GM13976 (cell line): ENCODE measurements around the gene PEAR1.

Experiments used
- DNase-seq: peaks from one replicate; pipeline ENCODE4 v3.0.0; 2012; ENCODE audit warnings: low spot score
- in situ Hi-C: fragments of 300-500 bp; cut with MboI; formaldehyde crosslinking; loops from one replicate; pipeline ENCODE4 v1.12.0; 2022; ENCODE audit warnings: low sequenced_read_pairs, mixed read lengths, inconsistent platforms; ENCODE audit not compliant: unreplicated experiment
- TF ChIP-seq, protein P1 (sequence below): IDR thresholded peaks from 2 replicates; pipeline ENCODE4 v1.5.1; 2012; ENCODE audit warnings: borderline replicate concordance, mild to moderate bottlenecking; ENCODE audit not compliant: insufficient read depth; ENCODE audit errors: extremely low read depth, missing control alignments, control extremely low read depth

Gene PEAR1, protein sequence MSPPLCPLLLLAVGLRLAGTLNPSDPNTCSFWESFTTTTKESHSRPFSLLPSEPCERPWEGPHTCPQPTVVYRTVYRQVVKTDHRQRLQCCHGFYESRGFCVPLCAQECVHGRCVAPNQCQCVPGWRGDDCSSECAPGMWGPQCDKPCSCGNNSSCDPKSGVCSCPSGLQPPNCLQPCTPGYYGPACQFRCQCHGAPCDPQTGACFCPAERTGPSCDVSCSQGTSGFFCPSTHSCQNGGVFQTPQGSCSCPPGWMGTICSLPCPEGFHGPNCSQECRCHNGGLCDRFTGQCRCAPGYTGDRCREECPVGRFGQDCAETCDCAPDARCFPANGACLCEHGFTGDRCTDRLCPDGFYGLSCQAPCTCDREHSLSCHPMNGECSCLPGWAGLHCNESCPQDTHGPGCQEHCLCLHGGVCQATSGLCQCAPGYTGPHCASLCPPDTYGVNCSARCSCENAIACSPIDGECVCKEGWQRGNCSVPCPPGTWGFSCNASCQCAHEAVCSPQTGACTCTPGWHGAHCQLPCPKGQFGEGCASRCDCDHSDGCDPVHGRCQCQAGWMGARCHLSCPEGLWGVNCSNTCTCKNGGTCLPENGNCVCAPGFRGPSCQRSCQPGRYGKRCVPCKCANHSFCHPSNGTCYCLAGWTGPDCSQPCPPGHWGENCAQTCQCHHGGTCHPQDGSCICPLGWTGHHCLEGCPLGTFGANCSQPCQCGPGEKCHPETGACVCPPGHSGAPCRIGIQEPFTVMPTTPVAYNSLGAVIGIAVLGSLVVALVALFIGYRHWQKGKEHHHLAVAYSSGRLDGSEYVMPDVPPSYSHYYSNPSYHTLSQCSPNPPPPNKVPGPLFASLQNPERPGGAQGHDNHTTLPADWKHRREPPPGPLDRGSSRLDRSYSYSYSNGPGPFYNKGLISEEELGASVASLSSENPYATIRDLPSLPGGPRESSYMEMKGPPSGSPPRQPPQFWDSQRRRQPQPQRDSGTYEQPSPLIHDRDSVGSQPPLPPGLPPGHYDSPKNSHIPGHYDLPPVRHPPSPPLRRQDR

DNA sequence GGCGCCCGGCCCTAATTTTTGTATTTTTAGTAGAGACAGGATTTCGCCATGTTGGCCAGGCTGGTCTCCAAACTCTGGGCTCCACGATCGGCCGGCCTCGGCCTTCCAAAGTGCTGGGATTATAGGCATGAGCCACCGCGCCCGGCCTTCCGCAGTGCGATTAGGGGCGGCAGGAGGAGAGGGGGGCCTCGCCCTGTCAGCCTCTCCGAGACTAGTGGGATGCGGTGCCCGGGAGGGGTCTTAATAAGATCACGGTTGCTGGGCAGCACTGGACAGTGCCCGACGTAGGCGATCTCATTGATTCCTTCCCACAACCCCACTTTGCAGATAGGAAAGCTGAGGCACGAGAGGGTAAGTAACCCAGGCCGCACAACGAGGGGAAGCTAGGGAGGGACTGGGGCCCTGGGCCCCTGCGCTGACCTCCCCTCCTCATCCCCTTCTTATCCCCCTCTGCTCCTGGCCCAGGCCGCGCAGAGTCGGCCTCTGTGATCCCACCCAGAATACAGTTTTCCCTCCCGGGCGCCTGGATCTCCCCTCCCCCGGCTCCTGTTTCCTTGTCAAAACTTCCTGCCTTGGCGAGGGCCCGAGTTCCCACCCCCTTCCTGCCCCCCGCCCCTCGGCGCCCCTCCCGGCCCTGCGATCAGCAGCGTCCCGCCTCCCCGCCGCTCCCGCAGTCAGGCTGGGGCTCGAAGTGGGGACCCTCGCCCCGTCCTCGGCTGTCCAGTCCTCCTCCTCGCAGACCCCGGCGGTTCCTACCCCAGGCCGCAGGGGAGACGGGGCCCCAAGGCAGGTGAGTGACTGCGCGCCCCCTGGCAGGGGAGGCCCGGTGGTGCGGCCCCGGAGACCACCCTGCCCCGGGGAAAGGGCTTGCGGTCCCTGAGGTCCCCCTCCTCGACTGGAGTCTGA lies at the start of gene PEAR1:
Gene PEAR1, plus strand, starts transcription at position 671 of the 906 bp plus-strand sequence. CDS start 10,209 bp downstream, outside the sequence.
- TF ChIP-seq, protein P1, sequence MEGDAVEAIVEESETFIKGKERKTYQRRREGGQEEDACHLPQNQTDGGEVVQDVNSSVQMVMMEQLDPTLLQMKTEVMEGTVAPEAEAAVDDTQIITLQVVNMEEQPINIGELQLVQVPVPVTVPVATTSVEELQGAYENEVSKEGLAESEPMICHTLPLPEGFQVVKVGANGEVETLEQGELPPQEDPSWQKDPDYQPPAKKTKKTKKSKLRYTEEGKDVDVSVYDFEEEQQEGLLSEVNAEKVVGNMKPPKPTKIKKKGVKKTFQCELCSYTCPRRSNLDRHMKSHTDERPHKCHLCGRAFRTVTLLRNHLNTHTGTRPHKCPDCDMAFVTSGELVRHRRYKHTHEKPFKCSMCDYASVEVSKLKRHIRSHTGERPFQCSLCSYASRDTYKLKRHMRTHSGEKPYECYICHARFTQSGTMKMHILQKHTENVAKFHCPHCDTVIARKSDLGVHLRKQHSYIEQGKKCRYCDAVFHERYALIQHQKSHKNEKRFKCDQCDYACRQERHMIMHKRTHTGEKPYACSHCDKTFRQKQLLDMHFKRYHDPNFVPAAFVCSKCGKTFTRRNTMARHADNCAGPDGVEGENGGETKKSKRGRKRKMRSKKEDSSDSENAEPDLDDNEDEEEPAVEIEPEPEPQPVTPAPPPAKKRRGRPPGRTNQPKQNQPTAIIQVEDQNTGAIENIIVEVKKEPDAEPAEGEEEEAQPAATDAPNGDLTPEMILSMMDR, result no peak
- in situ Hi-C loops, result loop anchor here (5.0 kb wide), 1 partner anchor 51 kb away; no protein-coding TSS in a partner anchor
- no peak for DNase-seq

DNA sequence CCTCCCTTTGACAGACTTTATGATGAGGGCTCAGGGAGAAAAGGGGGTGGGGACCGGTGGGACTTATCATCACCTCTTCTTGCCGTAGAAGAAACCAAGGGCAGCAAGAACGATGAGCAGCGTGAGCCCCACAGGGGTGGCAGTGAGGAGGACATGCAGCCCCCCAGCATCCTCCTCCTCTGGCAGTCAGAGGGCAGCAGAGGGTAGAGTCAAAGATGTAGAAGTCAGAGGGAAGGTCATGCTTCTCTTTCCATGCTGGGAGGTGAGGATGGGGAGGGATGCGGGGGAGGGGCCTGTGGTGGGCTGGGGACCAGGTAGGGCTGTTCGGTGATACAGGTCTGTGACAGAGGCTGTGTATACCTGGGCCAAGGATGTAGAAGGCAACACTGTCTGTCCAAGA lies 49.4 kb upstream of the PEAR1 start:
- TF ChIP-seq, protein P1, result no peak
- no peak for DNase-seq
- in situ Hi-C loops, result loop anchor here (5.0 kb wide), 1 partner anchor 48 kb away; the partner anchor contains the start of gene PEAR1

DNA sequence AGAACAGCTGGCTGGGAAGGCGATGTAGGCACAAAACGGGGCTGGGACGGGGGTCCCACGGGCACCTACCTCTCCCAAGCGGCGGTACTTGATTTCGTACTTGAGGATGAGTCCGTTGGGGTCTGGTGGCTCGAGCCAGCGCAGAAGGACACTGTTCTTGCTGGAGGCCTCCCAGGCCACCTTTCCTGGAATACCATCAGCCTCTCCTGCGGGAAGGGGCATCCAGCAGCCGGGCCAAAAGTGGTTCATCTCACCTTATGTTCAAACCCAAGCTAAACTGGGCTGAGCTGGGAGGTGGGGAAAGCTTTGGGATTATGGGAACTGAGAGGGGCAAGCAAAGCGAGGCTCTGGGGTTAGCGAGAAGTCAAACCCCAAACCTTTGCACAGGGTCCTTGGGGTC lies 48.9 kb upstream of the PEAR1 start:
- no peak for DNase-seq
- TF ChIP-seq, protein P1, result no peak
- in situ Hi-C loops, result loop anchor here (5.0 kb wide), 1 partner anchor 48 kb away; the partner anchor contains the start of gene PEAR1

DNA sequence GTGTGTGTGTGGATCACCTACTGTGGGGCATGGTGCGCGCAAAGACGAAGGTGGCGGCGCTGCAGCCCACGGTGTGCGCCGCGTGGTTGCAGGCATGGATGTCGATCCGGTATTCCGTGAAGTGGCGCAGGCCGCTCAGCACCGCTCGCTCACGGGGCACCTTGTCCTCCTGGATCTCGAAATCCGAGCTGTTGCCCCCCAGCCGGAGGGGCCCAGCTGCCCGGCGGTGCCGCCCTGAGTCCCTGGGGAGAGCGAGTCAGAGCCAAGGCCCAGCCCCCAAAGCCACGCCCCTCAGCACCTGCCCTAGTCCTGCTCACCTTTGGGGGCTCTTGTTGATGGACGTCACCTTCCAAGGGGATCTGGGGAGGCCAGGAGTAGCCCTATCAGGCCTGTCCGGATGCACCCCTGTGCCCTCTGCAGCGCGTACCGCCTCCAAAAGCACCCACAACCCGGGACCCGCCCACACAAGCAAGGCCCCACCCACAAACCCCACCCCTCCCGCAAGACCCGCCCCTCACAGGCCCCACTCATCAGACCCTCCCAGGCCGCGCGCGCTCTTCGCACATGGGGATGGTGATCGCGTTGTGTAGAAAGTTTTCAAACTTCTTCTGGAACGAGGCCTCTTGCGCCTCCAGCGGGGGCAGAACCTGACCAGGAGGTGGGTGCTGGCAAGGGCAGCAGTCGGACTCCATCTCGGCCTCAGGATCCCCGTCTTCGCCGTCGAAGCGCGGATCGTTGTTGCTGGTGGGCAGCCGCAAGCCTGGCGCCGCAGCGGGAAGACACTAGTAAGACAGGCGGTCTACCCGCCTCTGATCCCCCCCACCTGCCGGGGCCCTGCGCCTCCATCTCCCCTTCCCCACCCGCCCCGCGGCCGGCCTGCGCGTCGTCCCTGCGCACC lies 48.2 kb upstream of the PEAR1 start:
- DNase-seq, result peak; percentile 42
- TF ChIP-seq, protein P1, result no peak
- in situ Hi-C loops, result no loop called here

DNA sequence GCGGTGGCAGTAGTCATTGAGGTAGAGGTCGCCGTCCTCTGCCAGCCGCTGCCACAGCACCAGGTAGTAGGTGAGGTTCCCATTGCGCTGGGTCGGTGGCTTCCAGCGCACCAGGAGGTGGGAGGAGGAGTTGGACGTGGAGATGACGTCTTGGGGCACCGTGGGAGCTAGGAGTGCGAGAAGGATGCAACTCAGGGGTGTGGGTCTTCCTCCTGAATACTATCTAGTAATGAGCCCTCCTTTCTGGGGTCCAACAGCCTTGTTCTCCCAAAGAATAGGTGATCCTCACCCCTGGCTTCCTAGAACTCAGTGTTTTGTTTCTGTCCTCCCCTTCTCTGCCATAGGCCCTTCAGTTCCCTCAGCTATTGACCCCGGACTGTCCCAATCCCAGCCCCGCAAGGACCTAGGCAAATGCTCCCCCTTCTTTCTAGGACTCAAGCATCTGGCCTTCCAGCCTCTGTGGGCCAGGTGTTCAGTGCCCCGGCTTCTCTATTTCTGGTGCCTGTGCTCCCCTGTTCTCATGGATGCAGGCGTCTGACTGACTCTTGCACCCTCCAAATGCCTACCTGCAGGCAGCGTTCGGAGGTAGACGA lies 47.5 kb upstream of the PEAR1 start:
- TF ChIP-seq, protein P1, result no peak
- DNase-seq, result no peak
- in situ Hi-C loops, result no loop called here
